GM23248 (cell line): ENCODE measurements around the gene PIP5KL1.

Experiments used
- EZH2 ChIP-seq: fragments of 200-600 bp; sonication (generic); IDR thresholded peaks from 2 replicates; pipeline ENCODE4 v1.6.1; 2018; ENCODE audit warnings: antibody characterized with exemption, mild to moderate bottlenecking; ENCODE audit not compliant: insufficient read depth, poor library complexity, severe bottlenecking
- EZH2phosphoT487 ChIP-seq: fragments of 200-600 bp; sonication (generic); IDR thresholded peaks from 2 replicates; pipeline ENCODE4 v1.6.1; 2018; ENCODE audit warnings: antibody characterized with exemption, moderate library complexity, mild to moderate bottlenecking, low read depth; ENCODE audit not compliant: insufficient read depth

- no peak for TF ChIP-seq EZH2
- TF ChIP-seq EZH2phosphoT487 = no peak
These were observed 23.4 kb upstream of the PIP5KL1 start for GRCh38 chr9:127953768-127954505.
